Measurements from ENCODE around the gene POFUT2. TPM values are rescaled to one million over a fixed set of nuclear protein-coding genes. Genes with fewer than 3 reads are reported as not detected.

POFUT2 gene
- total RNA-seq, 1 experiment from 2014 or later: 25.1 TPM

- Histone ChIP-seq H3K27ac (ENCODE audit: low read depth, low read length, poor library complexity, severe bottlenecking) (no peak overlapping the region), H3K36me3 (ENCODE audit: insufficient read depth, low read length, poor library complexity, severe bottlenecking) (no peaks in the 10 kb centered on the region), H3K9me3 (ENCODE audit: low read depth, low read length, poor library complexity, severe bottlenecking) (no peaks in the 10 kb centered on the region), H3K27me3 (replicated peaks; ENCODE audit: insufficient read depth, low read depth, low read length, poor library complexity) (no peaks in the 10 kb centered on the region), H3K4me1 (ENCODE audit: insufficient read depth, low read length, poor library complexity, severe bottlenecking) (peaks cover 5% of the 10 kb centered on the region), H3K4me3 (ENCODE audit: low read depth, low read length, poor library complexity, severe bottlenecking) (no peak overlapping the region)
- no peak for DNase-seq (ENCODE audit: low spot score)
- BruUV-seq (replicated peaks): no TSS peak
- CTCF ChIA-PET: no interaction called here
- POLR2A ChIA-PET (ENCODE audit: low non-redundant PET): no interaction called here
- intact Hi-C loops (cut with micrococcal nuclease; ENCODE audit: unreplicated experiment): no loop called here
- TF ChIP-seq EZH2 (IDR thresholded peaks at IDR 0.05; ENCODE audit: borderline replicate concordance, low read depth, low read length, poor library complexity, severe bottlenecking): no peak
- TF ChIP-seq CTCF (conservative IDR thresholded peaks at IDR 0.05; ENCODE audit: low read depth, low read length): no peak
Measured at GRCh38 chr21:45235488-45235887, 52.2 kb downstream of the POFUT2 start.

- intact Hi-C loops (cut with micrococcal nuclease; ENCODE audit: unreplicated experiment): no loop called here
- H3K27me3 ChIP-seq (replicated peaks; ENCODE audit: insufficient read depth, low read depth, low read length, poor library complexity): no peaks in the 10 kb centered on the region
- H3K36me3 ChIP-seq (ENCODE audit: insufficient read depth, low read length, poor library complexity, severe bottlenecking): no peaks in the 10 kb centered on the region
- no TSS peak for BruUV-seq (replicated peaks)
- CTCF ChIA-PET: no interaction called here
- TF ChIP-seq EZH2 (IDR thresholded peaks at IDR 0.05; ENCODE audit: borderline replicate concordance, low read depth, low read length, poor library complexity, severe bottlenecking): no peak
- no peak for TF ChIP-seq CTCF (conservative IDR thresholded peaks at IDR 0.05; ENCODE audit: low read depth, low read length)
- H3K4me3 ChIP-seq (ENCODE audit: low read depth, low read length, poor library complexity, severe bottlenecking): no peak overlapping the region
- H3K27ac ChIP-seq (ENCODE audit: low read depth, low read length, poor library complexity, severe bottlenecking): no peak overlapping the region
- H3K9me3 ChIP-seq (ENCODE audit: low read depth, low read length, poor library complexity, severe bottlenecking): no peaks in the 10 kb centered on the region
- no peak for DNase-seq (ENCODE audit: low spot score)
- POLR2A ChIA-PET (ENCODE audit: low non-redundant PET): no interaction called here
- H3K4me1 ChIP-seq (ENCODE audit: insufficient read depth, low read length, poor library complexity, severe bottlenecking): peaks cover 5% of the 10 kb centered on the region
Measured at GRCh38 chr21:45234965-45235364, 52.7 kb downstream of the POFUT2 start.

- DNase-seq (ENCODE audit: low spot score): no peak
- H3K9me3 ChIP-seq (ENCODE audit: low read depth, low read length, poor library complexity, severe bottlenecking): no peaks in the 10 kb centered on the region
- intact Hi-C loops (cut with micrococcal nuclease; ENCODE audit: unreplicated experiment): no loop called here
- H3K4me3 ChIP-seq (ENCODE audit: low read depth, low read length, poor library complexity, severe bottlenecking): no peak overlapping the region
- ChIA-PET CTCF (no interaction called here), POLR2A (ENCODE audit: low non-redundant PET) (no interaction called here)
- no TSS peak for BruUV-seq (replicated peaks)
- no peaks in the 10 kb centered on the region for H3K36me3 ChIP-seq (ENCODE audit: insufficient read depth, low read length, poor library complexity, severe bottlenecking)
- TF ChIP-seq EZH2 (IDR thresholded peaks at IDR 0.05; ENCODE audit: borderline replicate concordance, low read depth, low read length, poor library complexity, severe bottlenecking) (no peak), CTCF (conservative IDR thresholded peaks at IDR 0.05; ENCODE audit: low read depth, low read length) (no peak)
- no peaks in the 10 kb centered on the region for H3K27me3 ChIP-seq (replicated peaks; ENCODE audit: insufficient read depth, low read depth, low read length, poor library complexity)
- H3K4me1 ChIP-seq (ENCODE audit: insufficient read depth, low read length, poor library complexity, severe bottlenecking): peaks cover 5% of the 10 kb centered on the region
- H3K27ac ChIP-seq (ENCODE audit: low read depth, low read length, poor library complexity, severe bottlenecking): no peak overlapping the region
Measured at GRCh38 chr21:45234127-45234526, 53.6 kb downstream of the POFUT2 start.
